ENCODE measurements around the gene AATF.
A peak's percentile ranks its signal among the peaks of the same experiment; 100 is the strongest.

Gene AATF

DNA sequence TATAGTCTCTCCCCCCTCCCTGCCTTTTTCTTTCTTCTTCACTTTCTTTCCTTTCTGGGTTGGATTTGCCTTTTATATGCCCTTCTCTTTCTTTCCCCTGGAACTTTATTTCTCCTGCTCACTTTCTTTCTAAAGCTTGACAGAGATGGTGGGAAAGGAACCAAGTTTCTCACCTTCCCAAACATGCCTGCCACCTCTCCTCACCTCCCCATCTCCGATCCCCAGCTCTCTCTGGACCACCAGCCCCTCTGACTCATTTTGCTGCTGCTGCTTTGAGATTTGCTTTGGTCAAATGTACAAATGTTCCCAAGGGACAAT is 18.2 kb upstream of the AATF start:
- H3K9me3 ChIP-seq (ENCODE audit: control extremely low read depth in 1 of 5, control insufficient read depth in 4 of 5, insufficient read depth in 2 of 5, low read depth in 1 of 5, low read length in 4 of 5) = peaks cover 0 to 4% (median 0%) of the 10 kb centered on the region in 5 experiments
- DNase-seq = no peak
- no peak overlapping the region for H3K27ac ChIP-seq (ENCODE audit: insufficient read depth in 1 of 2, low read depth in 1 of 2, low read length in 2 of 2, poor library complexity in 1 of 2, severe bottlenecking in 2 of 2)
- CTCF ChIA-PET = interaction anchor here (1.1 kb wide), 1 partner anchor 10 kb away, joined by 3 read pairs; no protein-coding TSS in a partner anchor
- POLR2A ChIA-PET = no interaction called here
- WGBS (ENCODE audit: insufficient coverage) = 60% methylated on average over 1 of the region's 1 CpG
- peaks cover 3 to 97% (median 72%) of the 10 kb centered on the region in 5 experiments for H3K27me3 ChIP-seq (replicated peaks in 2 of 5; ENCODE audit: control insufficient read depth in 4 of 5, insufficient read depth in 5 of 5, low read length in 4 of 5)
- H3K36me3 ChIP-seq (ENCODE audit: control insufficient read depth in 4 of 4, insufficient read depth in 4 of 4, low read length in 3 of 4) = no peaks in the 10 kb centered on the region
- peaks cover 0 to 45% (median 21%) of the 10 kb centered on the region in 4 experiments for H3K4me1 ChIP-seq (ENCODE audit: control extremely low read depth in 1 of 4, control insufficient read depth in 4 of 4, insufficient read depth in 4 of 4, low read length in 3 of 4)
- no peak overlapping the region for H3K4me3 ChIP-seq (ENCODE audit: control insufficient read depth in 1 of 7, extremely low read depth in 1 of 7, insufficient read depth in 4 of 7, low read depth in 2 of 7, low read length in 6 of 7)

DNA sequence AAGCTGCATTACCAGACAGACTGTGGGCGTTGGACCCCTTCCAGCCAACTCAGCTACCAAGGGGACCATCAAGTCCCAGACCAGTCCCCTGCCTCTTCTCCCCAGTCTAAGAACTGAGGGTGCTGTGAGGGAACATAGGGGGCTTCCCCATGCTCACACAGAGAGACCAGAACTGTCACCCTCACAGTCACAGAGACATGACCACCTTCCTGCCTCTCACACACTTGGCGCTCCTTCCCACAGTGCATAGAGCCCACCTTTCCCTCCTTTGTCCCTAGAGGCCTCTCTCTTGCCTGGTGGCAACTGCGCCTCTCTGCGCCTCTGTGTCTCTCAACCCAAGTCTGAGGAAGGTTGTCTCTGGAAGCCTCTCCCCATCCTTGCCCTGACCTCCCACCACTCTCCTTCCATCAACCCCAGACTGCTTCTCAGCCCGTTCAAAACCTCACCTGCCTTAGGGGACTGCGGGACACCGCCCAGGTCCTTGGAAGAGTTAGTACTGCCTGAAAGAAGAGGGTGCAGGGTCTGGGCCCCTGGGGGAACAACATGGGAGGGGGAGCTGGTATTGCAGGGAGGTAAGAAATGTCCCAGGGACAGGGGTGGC is 17.6 kb upstream of the AATF start:
- H3K9me3 ChIP-seq (ENCODE audit: control extremely low read depth in 1 of 5, control insufficient read depth in 4 of 5, insufficient read depth in 2 of 5, low read depth in 1 of 5, low read length in 4 of 5) = peaks cover 0 to 4% (median 0%) of the 10 kb centered on the region in 5 experiments
- H3K27ac ChIP-seq (ENCODE audit: insufficient read depth in 1 of 2, low read depth in 1 of 2, low read length in 2 of 2, poor library complexity in 1 of 2, severe bottlenecking in 2 of 2) = no peak overlapping the region
- no peaks in the 10 kb centered on the region for H3K36me3 ChIP-seq (ENCODE audit: control insufficient read depth in 4 of 4, insufficient read depth in 4 of 4, low read length in 3 of 4)
- DNase-seq = no peak
- H3K27me3 ChIP-seq (replicated peaks in 2 of 5; ENCODE audit: control insufficient read depth in 4 of 5, insufficient read depth in 5 of 5, low read length in 4 of 5) = peaks cover 2 to 100% (median 76%) of the 10 kb centered on the region in 5 experiments
- peaks cover 0 to 51% (median 25%) of the 10 kb centered on the region in 4 experiments for H3K4me1 ChIP-seq (ENCODE audit: control extremely low read depth in 1 of 4, control insufficient read depth in 4 of 4, insufficient read depth in 4 of 4, low read length in 3 of 4)
- CTCF ChIA-PET = interaction anchor here (1.1 kb wide), 1 partner anchor 10 kb away, joined by 3 read pairs; no protein-coding TSS in a partner anchor
- H3K4me3 ChIP-seq (ENCODE audit: control insufficient read depth in 1 of 7, extremely low read depth in 1 of 7, insufficient read depth in 4 of 7, low read depth in 2 of 7, low read length in 6 of 7) = no peak overlapping the region
- POLR2A ChIA-PET = no interaction called here
- WGBS (ENCODE audit: insufficient coverage) = 33% methylated on average over 4 of the region's 7 CpGs

DNA sequence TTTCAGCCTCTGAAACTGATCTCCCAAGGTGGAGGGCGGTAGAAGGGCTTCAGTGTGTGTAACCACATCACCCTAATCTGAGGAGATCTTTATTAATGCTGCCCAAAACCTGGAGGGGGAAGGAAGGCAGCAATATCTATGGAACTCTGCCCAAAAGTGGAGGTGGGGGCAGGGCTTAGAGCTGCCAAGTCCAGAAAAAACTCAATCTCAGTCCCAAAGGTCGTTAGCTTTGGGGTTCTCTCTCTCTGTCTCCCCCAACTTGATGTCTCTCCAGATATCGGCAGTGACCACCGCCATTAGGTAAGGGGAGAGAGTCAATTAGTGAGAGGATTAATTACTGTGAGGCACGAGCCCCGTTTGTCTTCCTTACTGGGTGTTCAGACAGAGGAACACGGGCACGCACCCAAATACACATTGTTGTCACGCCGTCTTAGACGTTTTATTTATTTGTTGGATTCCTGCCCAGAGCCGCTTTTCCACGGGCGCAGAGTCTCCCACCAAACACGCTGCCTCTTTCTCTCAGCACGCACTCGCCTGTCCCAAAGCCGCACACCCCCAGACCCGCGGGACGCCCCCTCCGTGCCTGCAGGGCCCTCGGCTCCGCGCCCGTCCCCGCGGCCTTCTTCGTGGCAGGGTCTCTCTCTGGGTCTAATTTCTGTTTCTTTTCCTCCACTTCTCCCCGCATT is 16.9 kb upstream of the AATF start:
- Histone ChIP-seq H3K27ac (ENCODE audit: insufficient read depth in 1 of 2, low read depth in 1 of 2, low read length in 2 of 2, poor library complexity in 1 of 2, severe bottlenecking in 2 of 2) (no peak overlapping the region), H3K36me3 (ENCODE audit: control insufficient read depth in 4 of 4, insufficient read depth in 4 of 4, low read length in 3 of 4) (no peaks in the 10 kb centered on the region), H3K27me3 (replicated peaks in 2 of 5; ENCODE audit: control insufficient read depth in 4 of 5, insufficient read depth in 5 of 5, low read length in 4 of 5) (peaks cover 0 to 100% (median 77%) of the 10 kb centered on the region in 5 experiments), H3K9me3 (ENCODE audit: control extremely low read depth in 1 of 5, control insufficient read depth in 4 of 5, insufficient read depth in 2 of 5, low read depth in 1 of 5, low read length in 4 of 5) (peaks cover 0 to 4% (median 0%) of the 10 kb centered on the region in 5 experiments), H3K4me3 (ENCODE audit: control insufficient read depth in 1 of 7, extremely low read depth in 1 of 7, insufficient read depth in 4 of 7, low read depth in 2 of 7, low read length in 6 of 7) (peak overlapping the region in 2 of 7 experiments; percentile 32 to 40), H3K4me1 (ENCODE audit: control extremely low read depth in 1 of 4, control insufficient read depth in 4 of 4, insufficient read depth in 4 of 4, low read length in 3 of 4) (peaks cover 0 to 57% (median 28%) of the 10 kb centered on the region in 4 experiments)
- POLR2A ChIA-PET = no interaction called here
- DNase-seq = peak in 1 of 3 donors; percentile 40
- 2% methylated on average over 27 of the region's 30 CpGs for WGBS (ENCODE audit: insufficient coverage)
- CTCF ChIA-PET = no interaction called here

DNA sequence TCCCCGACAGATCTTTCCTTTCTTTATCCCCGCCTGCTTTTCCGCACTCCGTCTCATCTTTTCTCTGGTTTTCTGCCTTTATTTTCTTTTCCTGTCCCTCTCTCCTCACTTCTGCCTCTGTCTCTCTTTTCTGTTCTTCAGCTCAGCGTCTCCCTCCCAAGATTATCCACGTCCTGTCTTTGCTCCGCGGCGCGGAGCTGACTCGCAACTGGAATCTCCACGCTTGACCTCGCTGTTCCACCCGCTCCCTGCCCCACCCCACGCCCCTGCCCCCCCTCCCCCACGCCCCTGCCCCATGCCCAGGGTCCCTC is 16.4 kb upstream of the AATF start:
- H3K36me3 ChIP-seq (ENCODE audit: control insufficient read depth in 4 of 4, insufficient read depth in 4 of 4, low read length in 3 of 4) = no peaks in the 10 kb centered on the region
- peaks cover 0 to 62% (median 33%) of the 10 kb centered on the region in 4 experiments for H3K4me1 ChIP-seq (ENCODE audit: control extremely low read depth in 1 of 4, control insufficient read depth in 4 of 4, insufficient read depth in 4 of 4, low read length in 3 of 4)
- H3K9me3 ChIP-seq (ENCODE audit: control extremely low read depth in 1 of 5, control insufficient read depth in 4 of 5, insufficient read depth in 2 of 5, low read depth in 1 of 5, low read length in 4 of 5) = peaks cover 0 to 4% (median 0%) of the 10 kb centered on the region in 5 experiments
- DNase-seq = no peak
- no peak overlapping the region for H3K27ac ChIP-seq (ENCODE audit: insufficient read depth in 1 of 2, low read depth in 1 of 2, low read length in 2 of 2, poor library complexity in 1 of 2, severe bottlenecking in 2 of 2)
- H3K4me3 ChIP-seq (ENCODE audit: control insufficient read depth in 1 of 7, extremely low read depth in 1 of 7, insufficient read depth in 4 of 7, low read depth in 2 of 7, low read length in 6 of 7) = peak overlapping the region in 2 of 7 experiments; percentile 32 to 40
- H3K27me3 ChIP-seq (replicated peaks in 2 of 5; ENCODE audit: control insufficient read depth in 4 of 5, insufficient read depth in 5 of 5, low read length in 4 of 5) = peaks cover 0 to 100% (median 78%) of the 10 kb centered on the region in 5 experiments
- POLR2A ChIA-PET = no interaction called here
- CTCF ChIA-PET = no interaction called here
- 3% methylated on average over 5 of the region's 16 CpGs for WGBS (ENCODE audit: insufficient coverage)

DNA sequence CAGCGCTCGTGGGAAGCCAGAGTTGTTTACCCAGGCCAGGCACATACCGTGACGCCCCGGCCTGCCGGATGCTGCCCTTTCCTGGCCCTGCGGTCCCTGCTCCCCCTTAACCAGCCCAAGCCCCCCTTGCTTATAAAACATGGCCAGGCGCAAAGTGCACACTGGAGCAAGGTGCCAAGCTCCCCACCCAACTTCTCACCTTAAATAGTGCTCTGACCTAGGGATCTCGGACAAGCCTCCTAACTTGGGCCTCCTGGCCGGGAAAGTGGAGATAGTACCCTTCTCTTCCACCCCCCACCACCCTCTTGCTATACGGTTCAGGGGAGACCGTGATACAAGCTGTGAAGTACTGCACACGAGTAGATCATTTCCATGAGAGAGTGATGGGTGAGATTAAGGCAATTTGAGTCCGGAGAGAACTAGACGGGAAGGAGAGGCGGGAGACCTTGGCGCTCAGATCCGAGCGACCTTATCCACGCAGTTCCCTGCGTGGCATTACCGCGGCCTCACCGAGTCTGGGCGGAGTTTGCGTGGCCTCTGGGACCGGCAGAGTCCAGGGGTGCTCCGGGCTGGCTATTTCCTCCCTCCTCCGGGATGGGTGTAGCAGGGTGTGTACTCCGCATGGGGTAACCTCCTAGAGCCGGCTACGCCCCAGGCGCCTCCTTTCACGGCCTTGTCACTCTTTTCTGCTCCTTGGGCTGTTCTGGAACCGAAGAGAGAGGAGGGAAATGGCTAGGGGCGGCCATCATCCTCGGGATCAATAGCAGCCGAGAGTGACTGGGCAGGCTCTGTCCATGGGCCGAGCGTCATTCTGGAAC is 15.9 kb upstream of the AATF start:
- ChIA-PET POLR2A (interaction anchor here (1.3 kb wide), 1 partner anchor 16 kb away, joined by 3 read pairs; the partner anchor contains the start of gene AATF), CTCF (interaction anchor here (1.4 kb wide), 1 partner anchor 28 kb away, joined by 3 read pairs; no protein-coding TSS in a partner anchor)
- H3K4me3 ChIP-seq (ENCODE audit: control insufficient read depth in 1 of 7, extremely low read depth in 1 of 7, insufficient read depth in 4 of 7, low read depth in 2 of 7, low read length in 6 of 7) = no peak overlapping the region
- peaks cover 0 to 100% (median 79%) of the 10 kb centered on the region in 5 experiments for H3K27me3 ChIP-seq (replicated peaks in 2 of 5; ENCODE audit: control insufficient read depth in 4 of 5, insufficient read depth in 5 of 5, low read length in 4 of 5)
- H3K4me1 ChIP-seq (ENCODE audit: control extremely low read depth in 1 of 4, control insufficient read depth in 4 of 4, insufficient read depth in 4 of 4, low read length in 3 of 4) = peaks cover 0 to 66% (median 37%) of the 10 kb centered on the region in 4 experiments
- peaks cover 0 to 4% (median 0%) of the 10 kb centered on the region in 5 experiments for H3K9me3 ChIP-seq (ENCODE audit: control extremely low read depth in 1 of 5, control insufficient read depth in 4 of 5, insufficient read depth in 2 of 5, low read depth in 1 of 5, low read length in 4 of 5)
- no peak overlapping the region for H3K27ac ChIP-seq (ENCODE audit: insufficient read depth in 1 of 2, low read depth in 1 of 2, low read length in 2 of 2, poor library complexity in 1 of 2, severe bottlenecking in 2 of 2)
- H3K36me3 ChIP-seq (ENCODE audit: control insufficient read depth in 4 of 4, insufficient read depth in 4 of 4, low read length in 3 of 4) = no peaks in the 10 kb centered on the region
- no peak for DNase-seq
- 6% methylated on average over 29 of the region's 40 CpGs for WGBS (ENCODE audit: insufficient coverage)

DNA sequence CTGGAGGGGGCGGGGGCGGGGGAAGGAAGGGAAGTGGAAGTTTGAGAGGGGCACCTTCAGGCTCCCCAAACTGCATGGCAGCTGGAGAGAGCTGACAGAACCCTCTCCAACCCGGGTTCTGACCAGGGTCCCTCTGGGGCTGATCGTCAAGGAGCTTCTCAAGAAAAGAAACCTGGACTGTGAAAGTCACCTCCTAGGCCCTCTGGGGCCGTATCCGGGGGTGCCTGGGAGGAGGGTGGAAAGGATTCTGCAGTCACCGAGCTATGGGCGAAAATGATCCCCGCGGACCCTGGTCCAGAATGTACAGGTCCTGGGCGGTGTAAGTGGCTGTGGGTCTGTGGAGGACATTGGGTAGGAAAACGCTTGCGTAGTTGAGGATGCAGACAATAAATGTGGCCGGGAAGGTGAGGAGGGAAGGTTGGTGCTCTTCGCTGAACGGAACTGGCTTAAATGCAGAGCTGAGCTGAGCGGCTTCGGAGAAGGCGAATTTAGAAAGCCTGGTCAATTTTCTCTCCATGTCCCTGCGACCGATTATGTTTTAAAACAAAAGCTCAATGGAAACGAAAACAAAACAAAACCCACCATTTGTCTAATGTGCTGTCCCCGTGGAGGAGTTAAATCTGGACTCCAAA is 15.1 kb upstream of the AATF start:
- H3K27me3 ChIP-seq (replicated peaks in 2 of 5; ENCODE audit: control insufficient read depth in 4 of 5, insufficient read depth in 5 of 5, low read length in 4 of 5) = peaks cover 0 to 100% (median 79%) of the 10 kb centered on the region in 5 experiments
- H3K36me3 ChIP-seq (ENCODE audit: control insufficient read depth in 4 of 4, insufficient read depth in 4 of 4, low read length in 3 of 4) = no peaks in the 10 kb centered on the region
- ChIA-PET POLR2A (interaction anchor here (1.3 kb wide), 1 partner anchor 15 kb away, joined by 3 read pairs; the partner anchor contains the start of gene AATF), CTCF (interaction anchor here (1.4 kb wide), 1 partner anchor 27 kb away, joined by 3 read pairs; no protein-coding TSS in a partner anchor)
- peaks cover 0 to 4% (median 0%) of the 10 kb centered on the region in 5 experiments for H3K9me3 ChIP-seq (ENCODE audit: control extremely low read depth in 1 of 5, control insufficient read depth in 4 of 5, insufficient read depth in 2 of 5, low read depth in 1 of 5, low read length in 4 of 5)
- peaks cover 0 to 67% (median 37%) of the 10 kb centered on the region in 4 experiments for H3K4me1 ChIP-seq (ENCODE audit: control extremely low read depth in 1 of 4, control insufficient read depth in 4 of 4, insufficient read depth in 4 of 4, low read length in 3 of 4)
- H3K4me3 ChIP-seq (ENCODE audit: control insufficient read depth in 1 of 7, extremely low read depth in 1 of 7, insufficient read depth in 4 of 7, low read depth in 2 of 7, low read length in 6 of 7) = peak overlapping the region in 1 of 7 experiments; percentile 33
- WGBS (ENCODE audit: insufficient coverage) = 5% methylated on average over 18 of the region's 23 CpGs
- no peak for DNase-seq
- H3K27ac ChIP-seq (ENCODE audit: insufficient read depth in 1 of 2, low read depth in 1 of 2, low read length in 2 of 2, poor library complexity in 1 of 2, severe bottlenecking in 2 of 2) = no peak overlapping the region

Data from common myeloid progenitor, CD34-positive (primary cell).